ENCODE results near the gene SUZ12. TPM values are rescaled to one million over a fixed set of nuclear protein-coding genes. Genes with fewer than 3 reads are reported as not detected.
"Not testable (repeated sequence)": the region's sequence is repeated elsewhere in the genome, so short reads cannot be mapped to it uniquely, and the experiment has no call there.

SUZ12 gene
- total and polyA plus RNA-seq, 9 of the 15 experiments (the other 6 are each of a cell fraction or from before 2014, with no cell fraction given), result 19.5 to 64.3 (median 47.2) TPM

GRCh38 chr17:32027271-32027670 lies 90.5 kb downstream of the SUZ12 start:
- H3K9me3 ChIP-seq (replicated peaks; ENCODE audit: control insufficient read depth, insufficient read depth, low read depth, low read length); H3K4me1 ChIP-seq (replicated peaks in 1 of 2; ENCODE audit: control insufficient read depth in 2 of 2, insufficient read depth in 2 of 2, low read length in 2 of 2); CTCF ChIA-PET (ENCODE audit: low intra/inter-chr PET ratio); DNase-seq (ENCODE audit: extremely low read depth in 1 of 4, low spot score in 3 of 4); H4K20me1 ChIP-seq (replicated peaks; ENCODE audit: control insufficient read depth, insufficient read depth, low read length); H3K36me3 ChIP-seq (ENCODE audit: control insufficient read depth, insufficient read depth, low read length); H3K4me3 ChIP-seq; POLR2A ChIA-PET; intact Hi-C loops (cut with micrococcal nuclease); H3K4me2 ChIP-seq (ENCODE audit: insufficient read depth, low read length); ATAC-seq; H3K79me2 ChIP-seq (ENCODE audit: control insufficient read depth, insufficient read depth, low read length); H3K9ac ChIP-seq (ENCODE audit: insufficient read depth in 1 of 2, low read depth in 2 of 2, low read length in 2 of 2); H3K27ac ChIP-seq (ENCODE audit: extremely low read depth, low read depth, low read length); BruUV-seq (replicated peaks); H2AFZ ChIP-seq (ENCODE audit: low read depth, low read length); H3K9me1 ChIP-seq (ENCODE audit: control insufficient read depth, insufficient read depth, low read length); FAIRE-seq; H3K27me3 ChIP-seq (ENCODE audit: control insufficient read depth in 2 of 2, insufficient read depth in 2 of 2, low read length in 2 of 2): not testable (repeated sequence)
- TF ChIP-seq SUPT5H (IDR thresholded peaks at IDR 0.05) (0 out of 2 replicates have a peak, but pooled peaks have one; percentile 26), THRB (CRISPR knock-in tag; conservative IDR thresholded peaks at IDR 0.05) (0 out of 2 replicates have a peak, but pooled peaks have one; percentile 34), ZBTB26 (CRISPR knock-in tag; IDR thresholded peaks at IDR 0.05) (0 out of 2 replicates have a peak, but pooled peaks have one; percentile 49), OTX1 (CRISPR knock-in tag; IDR thresholded peaks at IDR 0.05) (peak; percentile 33; the same call in 1 of the 2 replicates), LARP7 (IDR thresholded peaks at IDR 0.05) (0 out of 2 replicates have a peak, but pooled peaks have one; percentile 38)
- 76% methylated on average over 4 of the region's 4 CpGs for WGBS (ENCODE audit: insufficient coverage, low coverage, missing lambda C conversion rate)
- in situ Hi-C loops (cut with MboI), result loop anchor here (10.0 kb wide), 1 partner anchor 982 kb away; no protein-coding TSS in a partner anchor

Data from K562 (cell line).